Measurements from ENCODE around the gene NDRG2. TPM values are rescaled to one million over a fixed set of nuclear protein-coding genes. Genes with fewer than 3 reads are reported as not detected.
A peak's percentile ranks its signal among the peaks of the same experiment; 100 is the strongest.

NDRG2 gene
- total and polyA plus RNA-seq, 4 donors: 233 to 827 (median 532) TPM

GRCh38 chr14:21069388-21070082 is 44.7 kb upstream of the NDRG2 start:
- Histone ChIP-seq H3K27ac (ENCODE audit: low read depth, low read length) (peak overlapping the region; percentile 98), H3K9me3 (ENCODE audit: control insufficient read depth, insufficient read depth, low read length) (no peaks in the 10 kb centered on the region), H3K27me3 (ENCODE audit: control insufficient read depth, insufficient read depth, low read length) (no peaks in the 10 kb centered on the region), H3K36me3 (ENCODE audit: control insufficient read depth, insufficient read depth, low read length) (peaks cover 21% of the 10 kb centered on the region), H3K4me1 (ENCODE audit: control insufficient read depth, insufficient read depth, low read length) (peaks cover 51% of the 10 kb centered on the region), H3K4me3 (ENCODE audit: low read depth, low read length) (peak overlapping the region; percentile 75)
- DNase-seq (ENCODE audit: low read depth in 4 of 6, low spot score in 6 of 6): peak in 5 of 6 donors; percentile 52 to 91 (median 65)
- WGBS (ENCODE audit: insufficient coverage): under 1% methylated on average over 33 of the region's 40 CpGs

GRCh38 chr14:21068521-21069387 is 43.9 kb upstream of the NDRG2 start:
- H3K4me3 ChIP-seq (ENCODE audit: low read depth, low read length): peak overlapping the region; percentile 75
- peaks cover 13% of the 10 kb centered on the region for H3K36me3 ChIP-seq (ENCODE audit: control insufficient read depth, insufficient read depth, low read length)
- peaks cover 44% of the 10 kb centered on the region for H3K4me1 ChIP-seq (ENCODE audit: control insufficient read depth, insufficient read depth, low read length)
- no peaks in the 10 kb centered on the region for H3K9me3 ChIP-seq (ENCODE audit: control insufficient read depth, insufficient read depth, low read length)
- DNase-seq (ENCODE audit: low read depth in 4 of 6, low spot score in 6 of 6): peak in 4 of 6 donors; percentile 49 to 90 (median 68)
- H3K27me3 ChIP-seq (ENCODE audit: control insufficient read depth, insufficient read depth, low read length): no peaks in the 10 kb centered on the region
- 1% methylated on average over 41 of the region's 45 CpGs for WGBS (ENCODE audit: insufficient coverage)
- H3K27ac ChIP-seq (ENCODE audit: low read depth, low read length): peak overlapping the region; percentile 98

- Histone ChIP-seq H3K27me3 (ENCODE audit: control insufficient read depth, insufficient read depth, low read length) (no peaks in the 10 kb centered on the region), H3K4me1 (ENCODE audit: control insufficient read depth, insufficient read depth, low read length) (peaks cover 31% of the 10 kb centered on the region), H3K9me3 (ENCODE audit: control insufficient read depth, insufficient read depth, low read length) (no peaks in the 10 kb centered on the region), H3K36me3 (ENCODE audit: control insufficient read depth, insufficient read depth, low read length) (no peaks in the 10 kb centered on the region), H3K4me3 (ENCODE audit: low read depth, low read length) (no peak overlapping the region), H3K27ac (ENCODE audit: low read depth, low read length) (no peak overlapping the region)
- DNase-seq (ENCODE audit: low read depth in 4 of 6, low spot score in 6 of 6): no peak
- 83% methylated on average over 2 of the region's 7 CpGs for WGBS (ENCODE audit: insufficient coverage)
Measured at GRCh38 chr14:21066882-21067502, 42.1 kb upstream of the NDRG2 start.

GRCh38 chr14:21063479-21063878 is 38.6 kb upstream of the NDRG2 start:
- Histone ChIP-seq H3K36me3 (ENCODE audit: control insufficient read depth, insufficient read depth, low read length) (no peaks in the 10 kb centered on the region), H3K27me3 (ENCODE audit: control insufficient read depth, insufficient read depth, low read length) (no peaks in the 10 kb centered on the region), H3K4me3 (ENCODE audit: low read depth, low read length) (no peak overlapping the region), H3K9me3 (ENCODE audit: control insufficient read depth, insufficient read depth, low read length) (no peaks in the 10 kb centered on the region), H3K27ac (ENCODE audit: low read depth, low read length) (no peak overlapping the region), H3K4me1 (ENCODE audit: control insufficient read depth, insufficient read depth, low read length) (peaks cover 4% of the 10 kb centered on the region)
- WGBS (ENCODE audit: insufficient coverage): 71% methylated on average over 3 of the region's 3 CpGs
- DNase-seq (ENCODE audit: low read depth in 4 of 6, low spot score in 6 of 6): no peak

- H3K36me3 ChIP-seq (ENCODE audit: control insufficient read depth, insufficient read depth, low read length): no peaks in the 10 kb centered on the region
- no peaks in the 10 kb centered on the region for H3K9me3 ChIP-seq (ENCODE audit: control insufficient read depth, insufficient read depth, low read length)
- no peak overlapping the region for H3K27ac ChIP-seq (ENCODE audit: low read depth, low read length)
- no peaks in the 10 kb centered on the region for H3K27me3 ChIP-seq (ENCODE audit: control insufficient read depth, insufficient read depth, low read length)
- peaks cover 7% of the 10 kb centered on the region for H3K4me1 ChIP-seq (ENCODE audit: control insufficient read depth, insufficient read depth, low read length)
- no peak overlapping the region for H3K4me3 ChIP-seq (ENCODE audit: low read depth, low read length)
- no peak for DNase-seq (ENCODE audit: low read depth in 4 of 6, low spot score in 6 of 6)
- WGBS (ENCODE audit: insufficient coverage): 67% methylated on average over 3 of the region's 3 CpGs
Measured at GRCh38 chr14:21061347-21061668, 36.4 kb upstream of the NDRG2 start.

- peaks cover 7% of the 10 kb centered on the region for H3K4me1 ChIP-seq (ENCODE audit: control insufficient read depth, insufficient read depth, low read length)
- no peaks in the 10 kb centered on the region for H3K36me3 ChIP-seq (ENCODE audit: control insufficient read depth, insufficient read depth, low read length)
- no peaks in the 10 kb centered on the region for H3K9me3 ChIP-seq (ENCODE audit: control insufficient read depth, insufficient read depth, low read length)
- H3K4me3 ChIP-seq (ENCODE audit: low read depth, low read length): no peak overlapping the region
- H3K27me3 ChIP-seq (ENCODE audit: control insufficient read depth, insufficient read depth, low read length): no peaks in the 10 kb centered on the region
- DNase-seq (ENCODE audit: low read depth in 4 of 6, low spot score in 6 of 6): no peak
- WGBS (ENCODE audit: insufficient coverage): 75% methylated on average over 9 of the region's 13 CpGs
- H3K27ac ChIP-seq (ENCODE audit: low read depth, low read length): no peak overlapping the region
Measured at GRCh38 chr14:21060614-21061346, 35.9 kb upstream of the NDRG2 start.

- Histone ChIP-seq H3K9me3 (ENCODE audit: control insufficient read depth, insufficient read depth, low read length) (no peaks in the 10 kb centered on the region), H3K36me3 (ENCODE audit: control insufficient read depth, insufficient read depth, low read length) (no peaks in the 10 kb centered on the region), H3K27ac (ENCODE audit: low read depth, low read length) (no peak overlapping the region), H3K4me1 (ENCODE audit: control insufficient read depth, insufficient read depth, low read length) (peaks cover 7% of the 10 kb centered on the region), H3K27me3 (ENCODE audit: control insufficient read depth, insufficient read depth, low read length) (no peaks in the 10 kb centered on the region), H3K4me3 (ENCODE audit: low read depth, low read length) (no peak overlapping the region)
- DNase-seq (ENCODE audit: low read depth in 4 of 6, low spot score in 6 of 6): peak in 3 of 6 donors; percentile 19 to 64 (median 32)
- 60% methylated on average over 6 of the region's 8 CpGs for WGBS (ENCODE audit: insufficient coverage)
Measured at GRCh38 chr14:21059842-21060613, 35.2 kb upstream of the NDRG2 start.

GRCh38 chr14:21058903-21059302 is 34.0 kb upstream of the NDRG2 start:
- Histone ChIP-seq H3K4me1 (ENCODE audit: control insufficient read depth, insufficient read depth, low read length) (peaks cover 7% of the 10 kb centered on the region), H3K27me3 (ENCODE audit: control insufficient read depth, insufficient read depth, low read length) (no peaks in the 10 kb centered on the region), H3K36me3 (ENCODE audit: control insufficient read depth, insufficient read depth, low read length) (no peaks in the 10 kb centered on the region), H3K27ac (ENCODE audit: low read depth, low read length) (no peak overlapping the region), H3K9me3 (ENCODE audit: control insufficient read depth, insufficient read depth, low read length) (no peaks in the 10 kb centered on the region), H3K4me3 (ENCODE audit: low read depth, low read length) (no peak overlapping the region)
- no peak for DNase-seq (ENCODE audit: low read depth in 4 of 6, low spot score in 6 of 6)
- 83% methylated on average over 5 of the region's 5 CpGs for WGBS (ENCODE audit: insufficient coverage)
